PFSK-1 (cell line): Measurements from ENCODE around the gene MAGI2.

ENCODE experiments used
- POLR2AphosphoS5 ChIP-seq: IDR thresholded peaks from 2 replicates; pipeline ENCODE4 v1.6.1; 2012; ENCODE audit warnings: low read depth, mild to moderate bottlenecking, control low read depth, low read length, moderate library complexity
- SIN3A ChIP-seq: IDR thresholded peaks from 2 replicates; pipeline ENCODE4 v1.6.1; 2012; ENCODE audit warnings: mild to moderate bottlenecking, low read length, moderate library complexity, borderline replicate concordance; ENCODE audit not compliant: insufficient read depth
- TAF1 ChIP-seq: IDR thresholded peaks from 2 replicates; pipeline ENCODE4 v1.6.1; 2012; ENCODE audit warnings: low read length, control low read depth, borderline replicate concordance; ENCODE audit not compliant: insufficient read depth

- no peak for TF ChIP-seq POLR2AphosphoS5
- TF ChIP-seq SIN3A, result no peak
- no peak for TF ChIP-seq TAF1
Measured at GRCh38 chr7:78111386-78111785, 1342.1 kb downstream of the MAGI2 start.
